Heart left ventricle (tissue), 16 donors: ENCODE data around the gene FAM25A. TPM values are rescaled to one million over a fixed set of nuclear protein-coding genes. Genes with fewer than 3 reads are reported as not detected.
"Not testable (repeated sequence)": the region's sequence is repeated elsewhere in the genome, so short reads cannot be mapped to it uniquely, and the experiment has no call there.

Source experiments
- ATAC-seq, 4 donors: fragments of 200-7000 bp; cut with Tn5 transposase; one replicate each; pipeline ENCODE4 v1.9.1; 2020 to 2022; ENCODE audit warnings: moderate library complexity in 4 of 4, mild to moderate bottlenecking in 3 of 4, moderate number of reproducible peaks in 1 of 4
- DNase-seq, 5 donors: peaks; one replicate each; pipeline ENCODE4 v3.0.0-alpha.2; 2020
- H3K27ac ChIP-seq, 12 donors: fragments of 200-600 bp; sonication (generic) in 4 of 12; one replicate each; pipeline versions ENCODE4 v1.5.0 to v1.8.0; 2016 to 2022; ENCODE audit warnings: mild to moderate bottlenecking in 2 of 12
- H3K27me3 ChIP-seq, 9 donors: fragments of 200-600 bp; sonication (generic) in 2 of 9; one replicate each; pipeline versions ENCODE4 v1.5.1 to v1.8.0; 2016 to 2022; ENCODE audit warnings: mild to moderate bottlenecking in 3 of 9
- H3K36me3 ChIP-seq, 9 donors: fragments of 200-600 bp; sonication (generic) in 2 of 9; one replicate each; pipeline versions ENCODE4 v1.5.0 to v1.8.0; 2018 to 2022; ENCODE audit warnings: mild to moderate bottlenecking in 2 of 9
- H3K4me1 ChIP-seq, 12 donors: fragments of 200-600 bp; sonication (generic) in 4 of 12; one replicate each; pipeline versions ENCODE4 v1.5.0 to v1.8.0; 2016 to 2022; ENCODE audit warnings: mild to moderate bottlenecking in 3 of 12
- H3K4me3 ChIP-seq, 12 donors: fragments of 200-600 bp; sonication (generic) in 4 of 12; one replicate each; pipeline versions ENCODE4 v1.5.0 to v1.8.0; 2017 to 2022; ENCODE audit warnings: mild to moderate bottlenecking in 9 of 12, moderate library complexity in 4 of 12
- H3K9me3 ChIP-seq, 12 donors: fragments of 200-600 bp; sonication (generic) in 4 of 12; one replicate each; pipeline versions ENCODE4 v1.5.0 to v1.8.0; 2016 to 2022; ENCODE audit warnings: mild to moderate bottlenecking in 1 of 12
- WGBS, 4 donors: extraction: QIAGEN DNeasy Blood & Tissue Kit in 2 of 4; methylation state at CpG; one replicate each; pipeline versions ENCODE4 v1.1.5 to v1.1.7; 2013 to 2018; 5-methylcytosine and 5-hydroxymethylcytosine counted together
- intact Hi-C, 10 donors: fragments of 100-400 bp; cut with DNase I; formaldehyde crosslinking; loops; one replicate each; pipeline versions ENCODE4 v1.11.1 to v1.14.2; 2022
- polyA plus RNA-seq, 2 donors: library from polyadenylated mRNA; stranded (reverse); fragments of 200-250 nt; gene quantifications; one replicate each; pipeline ENCODE4 v1.2.3, GENCODE V29; 2013
- total RNA-seq, 9 donors: library from RNA; depleted of rRNA in 2 of 9; stranded (reverse); fragments of >200 nt in 2 of 9; fragmentation: NEBNext Ultra II Directional in 3 of 9; extraction: Animal tissue kit (Norgen Biotek cat#: 25700) in 3 of 9; gene quantifications; one replicate each; pipeline versions ENCODE4 v1.1.0 to v1.2.4, GENCODE V29; 2016 to 2023
- donor health status: ischemic (EF 13 %, LVEDD 7.1; RV severe dilation, severe dysfunction).
- donor health status: healthy with polysubstance abuse.
- donor health status: DM: no; HTN: yes; CAD: no.
- donor health status: DM: no; HTN: no; CAD: no.
- donor health status: ischemic (EF 25% LVEDD 6.9; RV normal size, moderate dysfunction).
- donor health status: ischemic (EF 25% LVEDD 5.7; RV mildly dilated, moderate dysfunction).
- donor health status: healthy.
- donor health status: DM: yes; HTN: yes; CAD: no.
- donor health status: ischemic (EF 35%, LVEDD 5.7; RV mildly dilated, moderate dysfunction).
- donor health status: nonischemic (EF 11% LVEDD 7.7; RV severe dilation, severe dysfunction).
- donor health status: DM: yes; HTN: yes; CAD: no.
- donor health status: PGD.
- donor health status: ischemic (EF 29% LVEDD 5.4; RV normal size, mild dysfunction).
- donor health status: nonischemic (EF 23%, LVEDD 6.1; RV moderate dilation, normal function).

Gene FAM25A
- total and polyA plus RNA-seq, 11 donors: not detected

DNA sequence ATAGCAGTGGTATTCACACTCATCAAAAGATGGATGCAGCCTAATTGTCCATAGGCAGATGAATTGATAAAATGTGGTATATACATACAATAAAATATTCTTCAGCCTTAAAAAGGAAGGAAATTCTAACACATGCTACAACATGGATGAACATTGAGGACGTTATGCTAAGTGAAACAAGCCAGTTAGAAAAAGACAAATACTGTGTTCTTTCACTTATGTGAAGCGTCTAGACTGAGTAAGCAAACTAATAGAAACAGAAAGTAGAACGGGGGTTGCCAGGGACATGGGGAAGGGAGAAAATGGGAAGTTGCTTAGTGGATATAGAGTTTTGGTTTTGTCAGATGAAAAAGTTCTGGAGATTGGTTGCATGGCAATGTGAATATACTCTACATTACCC lies 6.6 kb upstream of the FAM25A start:
- H3K36me3 ChIP-seq: not testable (repeated sequence)

DNA sequence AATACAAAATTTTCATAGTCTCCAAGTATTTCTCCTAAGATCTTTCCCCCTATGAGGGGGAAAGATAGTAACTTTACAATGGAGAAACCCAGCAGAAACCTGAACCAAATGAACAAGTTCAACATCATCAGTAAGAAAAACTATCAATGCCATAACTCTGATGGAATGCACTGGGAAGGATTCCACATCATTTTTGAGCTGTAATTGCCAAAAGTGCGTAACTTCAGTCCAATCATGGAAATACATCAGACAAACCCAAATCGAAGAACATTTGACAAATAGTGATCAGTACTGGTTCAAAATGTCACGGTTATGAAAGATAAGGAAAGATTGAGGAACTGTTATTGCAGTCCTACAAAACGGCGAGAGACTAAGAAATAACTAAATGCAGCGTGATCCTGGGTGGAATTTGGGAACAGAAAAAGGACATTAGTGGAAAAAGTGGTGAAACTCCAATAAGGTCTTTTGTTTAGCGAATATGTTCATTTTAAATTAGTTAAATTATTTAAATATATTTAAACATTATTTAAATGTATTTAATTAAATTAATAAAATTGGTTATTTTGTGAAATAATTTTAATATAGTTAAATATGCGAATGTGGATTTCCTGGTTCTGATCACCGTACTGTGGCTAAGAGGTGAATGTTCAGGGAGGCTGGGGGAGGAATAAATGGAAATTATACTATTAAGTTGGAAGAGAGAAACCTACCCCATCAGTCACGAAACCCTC lies 4.9 kb upstream of the FAM25A start:
- ATAC-seq, H3K4me1 ChIP-seq, intact Hi-C loops, H3K9me3 ChIP-seq, H3K27me3 ChIP-seq, H3K27ac ChIP-seq, H3K4me3 ChIP-seq, H3K36me3 ChIP-seq, DNase-seq: not testable (repeated sequence)
- WGBS, 4 donors: 84 to 88% (median 86%) methylated on average over 9 to 10 of the region's 10 CpGs

More for the DNA sequence above, 6.6 kb upstream of the FAM25A start:
- ATAC-seq, H3K27ac ChIP-seq, DNase-seq, intact Hi-C loops, H3K4me3 ChIP-seq, H3K9me3 ChIP-seq, H3K27me3 ChIP-seq, H3K4me1 ChIP-seq: not testable (repeated sequence)
- WGBS, 4 donors: 68 to 84% (median 84%) methylated on average over 3 of the region's 3 CpGs

DNA sequence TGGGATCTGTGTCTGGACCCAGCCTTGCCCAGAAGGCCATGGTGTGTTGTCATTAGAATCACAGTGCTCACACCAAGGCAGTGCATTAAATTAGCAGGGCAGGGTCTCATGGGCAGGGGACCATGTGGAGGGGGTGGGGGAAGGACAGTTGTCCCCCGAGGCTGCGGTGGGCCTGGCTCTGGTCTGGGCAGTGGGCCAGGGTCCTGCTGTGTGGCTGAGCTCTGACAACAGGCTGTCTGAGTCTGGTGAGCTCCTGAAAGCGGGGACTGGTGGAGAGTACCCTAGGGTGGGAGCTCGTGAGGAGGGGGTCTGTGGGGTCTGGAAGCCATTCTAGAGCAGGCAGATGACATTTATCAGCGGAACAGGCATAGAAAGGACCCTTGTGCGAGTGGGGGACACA lies 2.0 kb upstream of the FAM25A start:
- H3K4me1 ChIP-seq, H3K27ac ChIP-seq, H3K27me3 ChIP-seq, H3K36me3 ChIP-seq, intact Hi-C loops, DNase-seq, H3K4me3 ChIP-seq, ATAC-seq, H3K9me3 ChIP-seq: not testable (repeated sequence)
- WGBS, 4 donors: 66 to 89% (median 82%) methylated on average over 6 of the region's 6 CpGs

DNA sequence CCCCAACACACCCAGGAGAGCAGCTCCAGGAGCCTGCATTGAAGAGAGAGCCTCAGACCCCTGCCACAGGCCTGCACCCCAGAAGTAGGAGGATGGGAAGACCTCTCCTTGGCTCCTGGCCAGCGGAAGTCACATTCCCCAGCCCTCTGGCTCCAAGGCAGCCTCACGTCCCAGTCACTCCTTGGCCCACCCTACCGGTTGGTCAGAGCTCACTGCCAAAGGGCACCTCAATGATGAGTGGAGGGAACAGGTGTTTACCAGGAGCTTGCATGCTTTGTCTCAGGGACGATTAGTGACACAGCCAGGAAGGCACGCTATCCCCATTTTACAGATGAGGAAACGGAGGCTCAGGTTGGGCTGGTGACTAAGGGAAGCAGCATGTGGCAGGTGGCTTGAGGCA lies 1.0 kb upstream of the FAM25A start:
- H3K4me3 ChIP-seq, H3K36me3 ChIP-seq, H3K9me3 ChIP-seq, H3K4me1 ChIP-seq, DNase-seq, H3K27me3 ChIP-seq, H3K27ac ChIP-seq, ATAC-seq, intact Hi-C loops: not testable (repeated sequence)
- WGBS, 4 donors: 80 to 89% (median 84%) methylated on average over 4 to 6 of the region's 6 CpGs

DNA sequence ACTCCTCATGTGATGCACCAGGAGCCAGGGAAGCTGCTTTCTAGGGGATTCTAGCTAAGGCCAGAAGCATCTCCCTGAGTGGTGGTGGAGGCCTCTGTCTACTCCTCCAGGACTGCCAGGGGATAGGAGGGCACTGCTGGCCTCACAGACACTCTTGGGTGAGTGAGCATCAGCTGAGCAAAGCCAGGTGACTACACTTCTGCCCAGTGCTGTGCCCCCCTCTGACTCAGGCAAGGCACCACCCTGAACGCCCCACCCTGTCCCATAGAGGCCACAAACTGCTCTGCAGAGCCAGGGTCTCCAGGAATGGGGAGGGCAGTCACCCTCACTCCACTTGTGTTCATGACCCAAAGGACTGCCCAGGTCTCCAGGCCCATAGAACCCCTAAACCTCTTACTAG lies 590 bp upstream of the FAM25A start:
- H3K36me3 ChIP-seq, H3K4me1 ChIP-seq, intact Hi-C loops, H3K27me3 ChIP-seq, H3K27ac ChIP-seq, DNase-seq, ATAC-seq, H3K4me3 ChIP-seq, H3K9me3 ChIP-seq: not testable (repeated sequence)
- WGBS, 4 donors: 95 to 100% (median 100%) methylated on average over 1 of the region's 1 CpG; no CpG with 5 or more reads in 1 of the 4 donors

DNA sequence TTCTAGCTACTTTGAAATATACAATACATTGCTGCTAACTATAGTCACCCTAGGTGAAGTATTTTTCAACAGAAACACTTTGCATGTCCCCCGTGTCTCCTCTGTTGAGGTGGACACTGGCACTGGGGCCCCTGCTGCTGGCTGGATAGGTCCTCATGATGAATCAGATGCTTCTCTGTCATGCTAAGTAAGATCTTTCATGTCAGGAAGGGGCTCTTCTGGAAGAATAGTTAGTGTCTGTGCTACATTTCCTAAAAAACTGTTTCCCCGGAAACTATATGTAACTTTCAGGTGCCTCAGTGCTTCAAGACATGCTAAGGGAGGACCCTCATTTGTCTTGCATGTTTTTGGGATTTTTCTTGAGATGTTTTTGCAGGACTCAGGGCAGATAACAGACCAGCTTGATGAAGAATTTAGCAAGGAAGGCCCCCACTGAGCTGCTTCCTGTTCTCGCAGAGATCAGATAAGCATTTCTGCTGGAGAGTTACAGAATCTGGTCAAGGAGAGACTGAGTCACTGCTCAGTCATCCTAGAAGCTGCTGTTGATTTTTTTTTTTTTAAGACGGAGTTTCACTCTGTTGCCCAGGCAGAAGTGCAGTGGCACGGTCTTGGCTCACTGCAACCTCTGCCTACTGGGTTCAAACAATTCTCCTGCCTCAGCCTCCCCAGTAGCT lies 5.3 kb downstream of the FAM25A start:
- DNase-seq, H3K27ac ChIP-seq, H3K4me3 ChIP-seq, H3K4me1 ChIP-seq, H3K27me3 ChIP-seq, H3K36me3 ChIP-seq, ATAC-seq, intact Hi-C loops, H3K9me3 ChIP-seq: not testable (repeated sequence)
- 62 to 74% (median 66%) methylated on average over 5 of the region's 5 CpGs for WGBS, 4 donors

DNA sequence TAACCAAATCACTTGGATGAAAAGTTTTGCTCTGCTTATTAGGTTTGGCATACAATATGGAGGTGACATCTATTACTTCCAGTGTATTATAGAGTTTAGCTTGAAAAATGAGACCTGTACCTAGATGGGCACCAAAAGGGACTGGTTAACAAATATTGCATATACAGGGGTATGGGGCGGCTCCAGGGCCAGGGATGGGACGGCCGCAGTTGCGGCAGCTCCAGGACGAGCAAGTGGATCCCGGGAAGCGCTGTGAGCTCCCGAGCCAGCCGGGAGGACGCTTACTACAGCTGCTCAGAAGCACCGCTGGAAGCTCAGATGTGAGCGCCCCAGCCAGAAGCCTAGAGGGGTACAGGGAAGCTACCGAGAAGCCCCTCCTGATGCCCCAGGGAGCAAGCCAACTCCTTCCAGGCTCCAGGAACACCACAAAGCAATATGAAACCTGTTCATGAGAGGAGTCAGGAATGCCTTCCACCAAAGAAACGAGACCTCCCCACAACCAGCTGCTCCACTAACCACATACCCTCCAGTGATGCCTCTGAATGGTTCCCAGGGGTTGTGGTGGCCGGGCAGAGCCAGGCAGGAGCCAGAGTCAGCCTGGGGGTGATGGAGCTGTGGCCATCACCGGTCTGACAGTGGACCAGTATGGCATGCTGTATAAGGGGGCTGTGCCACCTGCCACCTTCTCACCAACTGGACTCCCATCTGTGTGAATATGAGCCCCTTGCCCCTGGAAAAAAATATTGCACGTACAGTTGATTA lies 6.8 kb downstream of the FAM25A start:
- H3K36me3 ChIP-seq, intact Hi-C loops, ATAC-seq, H3K4me3 ChIP-seq, DNase-seq, H3K4me1 ChIP-seq, H3K27ac ChIP-seq, H3K27me3 ChIP-seq: not testable (repeated sequence)
- WGBS, 4 donors: 88 to 94% (median 91%) methylated on average over 9 to 17 of the region's 17 CpGs
- H3K9me3 ChIP-seq: peaks cover 0 to 11% (median 0%) of the 10 kb centered on the region in 12 donors

DNA sequence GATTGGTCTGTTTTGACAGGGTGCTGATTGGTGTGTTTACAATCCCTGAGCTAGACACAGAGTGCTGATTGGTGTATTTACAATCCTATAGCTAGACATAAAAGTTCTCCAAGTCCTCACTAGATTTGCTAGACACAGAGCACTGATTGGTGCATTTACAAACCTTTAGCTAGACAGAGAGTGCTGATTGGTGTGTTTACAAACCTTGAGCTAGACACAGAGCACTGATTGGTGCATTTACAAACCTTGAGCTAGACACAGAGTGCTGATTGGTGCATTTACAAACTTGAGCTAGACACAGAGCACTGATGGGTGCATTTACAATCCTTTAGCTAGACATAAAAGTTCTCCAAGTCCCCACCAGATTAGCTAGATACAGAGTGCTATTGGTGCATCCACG lies 10.3 kb downstream of the FAM25A start:
- H3K4me3 ChIP-seq: not testable (repeated sequence)
- WGBS, 4 donors: 75 to 89% (median 86%) methylated on average over 1 of the region's 1 CpG

More for the DNA sequence above, 10.3 kb downstream of the FAM25A start:
- ATAC-seq, intact Hi-C loops, DNase-seq, H3K27ac ChIP-seq, H3K27me3 ChIP-seq, H3K36me3 ChIP-seq, H3K4me1 ChIP-seq: not testable (repeated sequence)
- peaks cover 0 to 11% (median 0%) of the 10 kb centered on the region in 12 donors for H3K9me3 ChIP-seq
